H54 (cell line): ENCODE results near the gene CEP162.
"Not testable (repeated sequence)": the region's sequence is repeated elsewhere in the genome, so short reads cannot be mapped to it uniquely, and the experiment has no call there.

ENCODE experiments used
- DNase-seq: peaks from one replicate; pipeline ENCODE4 v3.0.0; 2011; ENCODE audit warnings: low spot score, mixed read lengths; ENCODE audit not compliant: insufficient read length
- FAIRE-seq: peaks from 3 replicates; lab custom pipeline; 2011; peaks lifted over from hg19 to GRCh38; lab: Jason Lieb, UNC
- POLR2A ChIP-seq: IDR thresholded peaks from 2 replicates; pipeline ENCODE4 v1.6.1; 2011; ENCODE audit warnings: low read depth, mild to moderate bottlenecking, low read length

The CEP162 gene

GRCh38 chr6:84204011-84204410 is 23.4 kb downstream of the CEP162 start:
- no peak for TF ChIP-seq POLR2A
- DNase-seq (no peak), FAIRE-seq (no peak)

GRCh38 chr6:84199987-84200386 is 27.5 kb downstream of the CEP162 start:
- DNase-seq, FAIRE-seq: not testable (repeated sequence)

- DNase-seq (no peak), FAIRE-seq (no peak)
- TF ChIP-seq POLR2A = no peak
These were observed 29.7 kb downstream of the CEP162 start for GRCh38 chr6:84197708-84198107.

- peak; percentile 90 for FAIRE-seq
- DNase-seq = peak; percentile 36
- no peak for TF ChIP-seq POLR2A
These were observed 34.2 kb downstream of the CEP162 start for GRCh38 chr6:84193114-84193708.

- no peak for FAIRE-seq
- no peak for TF ChIP-seq POLR2A
- DNase-seq = no peak
These were observed 35.6 kb downstream of the CEP162 start for GRCh38 chr6:84191802-84192201.

GRCh38 chr6:84189356-84189755 is 38.1 kb downstream of the CEP162 start:
- not testable (repeated sequence) for DNase-seq, FAIRE-seq

GRCh38 chr6:84183430-84183829 is 44.0 kb downstream of the CEP162 start:
- DNase-seq (no peak), FAIRE-seq (no peak)
- TF ChIP-seq POLR2A = no peak

- DNase-seq = no peak
- no peak for FAIRE-seq
- TF ChIP-seq POLR2A = no peak
These were observed 45.4 kb downstream of the CEP162 start for GRCh38 chr6:84182001-84182400.

- DNase-seq = no peak
- no peak for FAIRE-seq
- no peak for TF ChIP-seq POLR2A
These were observed 50.2 kb downstream of the CEP162 start for GRCh38 chr6:84177241-84177640.

- no peak for TF ChIP-seq POLR2A
- DNase-seq (no peak), FAIRE-seq (no peak)
These were observed 54.9 kb downstream of the CEP162 start for GRCh38 chr6:84172574-84172973.

GRCh38 chr6:84172080-84172479 is 55.4 kb downstream of the CEP162 start:
- FAIRE-seq (no peak), DNase-seq (no peak)
- no peak for TF ChIP-seq POLR2A

- no peak for DNase-seq
- TF ChIP-seq POLR2A = no peak
These were observed 60.0 kb downstream of the CEP162 start for GRCh38 chr6:84167457-84167856.

GRCh38 chr6:84166395-84166794 is 61.0 kb downstream of the CEP162 start:
- TF ChIP-seq POLR2A = no peak

More at GRCh38 chr6:84167457-84167856, 60.0 kb downstream of the CEP162 start:
- no peak for FAIRE-seq

GRCh38 chr6:84164328-84164727 is 63.1 kb downstream of the CEP162 start:
- not testable (repeated sequence) for DNase-seq, FAIRE-seq

More at GRCh38 chr6:84166395-84166794, 61.0 kb downstream of the CEP162 start:
- no peak for DNase-seq
- no peak for FAIRE-seq

GRCh38 chr6:84161190-84161589 is 66.3 kb downstream of the CEP162 start:
- DNase-seq (no peak), FAIRE-seq (no peak)
- no peak for TF ChIP-seq POLR2A

GRCh38 chr6:84156306-84156705 is 71.1 kb downstream of the CEP162 start:
- no peak for TF ChIP-seq POLR2A
- FAIRE-seq (no peak), DNase-seq (no peak)
